ENCODE data around the gene PITPNM2.

Gene PITPNM2

GRCh38 chr12:123101526-123101925 lies 49.4 kb downstream of the PITPNM2 start:
- H3K4me3 ChIP-seq (replicated peaks; ENCODE audit: low read depth, low read length) = no peak overlapping the region
- TF ChIP-seq CTCF (IDR thresholded peaks at IDR 0.05; ENCODE audit: low read depth, low read length, missing control alignments) = no peak
- no peak for DNase-seq (ENCODE audit: extremely low read depth, low read depth)
